GM18951 (cell line): ENCODE measurements around the gene PALD1.
"Not testable (repeated sequence)": the region's sequence is repeated elsewhere in the genome, so short reads cannot be mapped to it uniquely, and the experiment has no call there.

ENCODE experiments used
- POLR2A ChIP-seq: IDR thresholded peaks from 4 replicates; pipeline ENCODE4 v1.6.1; 2011; ENCODE audit warnings: mild to moderate bottlenecking; ENCODE audit not compliant: insufficient read length, insufficient read depth; ENCODE audit errors: extremely low read depth
- in situ Hi-C: fragments of 300-500 bp; cut with MboI; formaldehyde crosslinking; loops from one replicate; pipeline ENCODE4 v1.12.0; 2022; ENCODE audit warnings: low sequenced_read_pairs, mixed read lengths, inconsistent platforms; ENCODE audit not compliant: unreplicated experiment

PALD1 gene

DNA sequence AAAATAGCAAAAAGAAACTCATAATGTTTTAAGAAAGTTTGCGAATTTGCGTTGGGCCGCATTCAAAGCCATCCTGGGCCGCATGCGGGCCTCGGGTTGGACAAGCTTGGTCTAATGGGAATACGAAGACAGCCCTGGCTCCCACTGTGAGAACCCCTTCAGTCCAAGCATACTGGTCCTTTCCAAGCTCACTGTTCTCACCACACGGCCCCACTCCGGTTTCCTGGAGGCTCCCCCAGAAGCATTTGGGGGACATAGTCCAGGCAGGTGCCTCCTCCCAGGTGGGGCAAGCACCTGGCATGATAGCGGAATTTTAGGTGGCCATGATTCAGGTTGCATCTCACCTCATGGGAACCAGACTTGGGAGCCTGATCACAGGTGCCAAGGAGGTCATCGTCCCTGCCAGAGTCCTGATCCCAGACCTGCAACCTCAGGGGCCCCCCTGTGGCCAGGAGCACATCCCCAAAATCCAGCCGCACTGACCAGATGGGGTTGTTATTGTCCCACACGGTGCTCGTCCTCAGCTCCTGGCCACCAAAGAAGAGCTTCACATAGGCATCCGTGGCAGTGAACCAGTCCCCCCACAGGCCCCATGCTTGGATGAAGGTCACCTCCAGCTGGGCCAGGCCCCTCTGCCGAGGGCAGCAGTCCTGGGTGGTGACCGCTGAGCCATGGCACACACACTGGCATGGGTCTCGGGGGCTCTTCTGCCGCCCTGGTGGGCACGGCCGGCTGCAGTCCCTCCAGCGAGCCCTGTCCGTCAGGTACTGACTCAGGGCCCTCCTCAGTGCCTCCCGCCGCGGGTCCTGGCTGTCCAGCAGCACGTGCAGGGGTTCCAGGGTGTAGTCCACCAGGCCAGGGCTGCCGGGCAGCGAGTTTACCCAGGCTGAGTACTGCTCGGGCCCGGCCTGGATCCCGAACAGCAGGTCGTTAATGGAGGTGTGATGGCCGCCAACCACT is 119.6 kb downstream of the PALD1 start:
- no peak for TF ChIP-seq POLR2A
- in situ Hi-C loops, result no loop called here

DNA sequence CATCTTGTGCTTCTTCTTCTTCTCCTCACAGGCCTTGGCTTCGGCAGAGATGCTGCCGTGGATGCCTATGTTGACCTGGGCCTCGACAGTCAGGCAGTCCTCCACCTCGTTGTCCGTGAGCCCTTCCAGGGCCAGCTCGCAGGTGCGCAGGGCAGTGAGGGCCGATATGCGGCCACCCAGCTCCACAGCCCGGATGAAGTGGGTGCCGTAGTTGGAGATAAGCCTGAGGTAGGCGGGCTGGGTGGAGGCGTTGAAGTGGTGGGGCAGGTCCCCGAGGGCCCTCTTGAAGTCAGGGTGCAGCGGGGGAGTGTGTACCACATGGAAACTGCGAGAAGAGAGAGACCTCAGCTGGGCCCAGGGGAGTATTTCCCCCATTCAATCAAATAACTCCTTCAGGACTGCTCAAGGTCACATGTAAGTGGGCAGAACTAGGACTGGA is 120.3 kb downstream of the PALD1 start:
- TF ChIP-seq POLR2A, result no peak
- in situ Hi-C loops, result no loop called here

GRCh38 chr10:70599319-70599718 is 120.8 kb downstream of the PALD1 start:
- in situ Hi-C loops, result no loop called here
- no peak for TF ChIP-seq POLR2A

DNA sequence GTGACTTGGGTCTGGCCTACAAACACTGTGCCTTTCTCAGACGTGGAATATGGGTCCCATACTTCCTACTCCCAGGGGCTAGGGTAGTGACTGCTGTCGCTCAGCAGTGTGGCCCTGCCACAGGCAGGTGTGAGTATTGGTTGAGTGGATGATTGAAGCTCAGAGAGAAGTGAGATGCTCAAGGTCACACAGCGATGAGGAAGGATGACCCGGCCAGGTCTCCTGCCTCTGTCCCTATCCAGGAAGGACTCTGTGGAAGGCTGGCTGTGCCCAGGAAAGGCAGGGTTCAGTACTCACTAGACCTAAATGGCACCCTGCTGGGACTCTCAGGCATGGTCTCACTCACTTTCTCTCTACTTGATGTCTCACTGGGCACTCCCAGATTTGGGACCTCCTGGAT is 121.2 kb downstream of the PALD1 start:
- no peak for TF ChIP-seq POLR2A
- in situ Hi-C loops, result no loop called here

GRCh38 chr10:70600512-70601395 is 122.2 kb downstream of the PALD1 start:
- in situ Hi-C loops, result no loop called here
- no peak for TF ChIP-seq POLR2A

- TF ChIP-seq POLR2A, result no peak
- in situ Hi-C loops, result no loop called here
Observed at GRCh38 chr10:70601746-70602145, 123.2 kb downstream of the PALD1 start.

GRCh38 chr10:70602665-70603448 is 124.3 kb downstream of the PALD1 start, which contains the start of gene PRF1:
TSS of gene PRF1 (minus strand) at chr10:70602741. CDS start at chr10:70600902, 1,839 bp downstream.
- TF ChIP-seq POLR2A, result no peak
- in situ Hi-C loops, result no loop called here

DNA sequence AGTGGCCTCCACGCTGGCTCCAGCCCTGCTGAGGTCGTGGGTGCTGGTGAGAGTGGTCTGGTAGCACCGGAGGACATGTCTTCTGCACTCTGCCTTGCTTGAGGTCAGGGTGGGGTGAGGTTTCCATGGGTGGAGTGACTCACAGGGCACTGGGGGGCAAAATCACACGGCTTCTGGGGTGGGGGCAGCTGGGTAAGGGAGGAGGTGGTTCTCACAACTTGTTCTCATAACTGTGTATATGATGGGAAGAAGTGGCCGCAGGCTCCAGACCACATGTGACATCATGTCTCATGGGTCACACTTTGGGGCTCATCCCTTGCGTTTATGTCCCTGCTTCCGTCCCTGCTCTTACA is 124.9 kb downstream of the PALD1 start:
- no peak for TF ChIP-seq POLR2A
- in situ Hi-C loops, result no loop called here

DNA sequence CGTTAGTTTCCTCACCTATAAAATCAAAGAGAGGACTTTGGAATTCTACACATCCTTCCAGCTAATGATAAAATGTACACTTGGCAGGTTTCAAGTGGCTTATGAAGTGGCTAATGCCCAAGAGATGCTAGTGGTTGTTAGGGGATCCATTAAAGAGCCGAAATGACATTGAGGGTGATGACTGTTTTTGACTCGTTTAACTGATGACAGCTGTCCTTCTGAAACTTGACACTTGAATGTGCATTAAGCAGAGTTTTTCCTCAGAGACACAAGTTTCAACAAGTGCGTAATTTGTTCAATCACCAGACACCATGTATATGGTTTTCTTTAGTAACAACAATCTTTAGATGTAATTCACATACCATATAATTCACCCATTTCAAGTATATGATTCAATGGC is 125.5 kb downstream of the PALD1 start:
- no peak for TF ChIP-seq POLR2A

DNA sequence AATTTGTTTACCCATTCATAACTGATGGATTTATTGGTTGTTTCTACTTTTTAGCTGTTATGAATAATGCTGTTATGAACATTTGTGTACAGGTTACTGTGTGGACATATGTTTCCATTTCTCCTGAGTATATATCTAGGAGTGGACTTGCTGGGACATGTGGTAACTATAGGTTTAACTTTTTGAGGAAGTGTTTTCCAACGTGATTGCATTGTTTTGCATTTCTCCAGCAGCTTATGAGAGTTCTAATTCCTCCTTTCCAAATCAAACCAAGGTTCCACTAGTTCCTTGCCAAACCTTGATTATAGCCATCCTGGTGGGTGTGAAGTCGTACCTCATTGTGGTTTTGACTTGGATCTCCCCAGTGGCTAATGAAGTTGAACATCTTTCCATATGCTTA is 126.6 kb downstream of the PALD1 start:
- in situ Hi-C loops, result no loop called here
- TF ChIP-seq POLR2A, result no peak

More for the DNA sequence above, 125.5 kb downstream of the PALD1 start:
- in situ Hi-C loops, result no loop called here

DNA sequence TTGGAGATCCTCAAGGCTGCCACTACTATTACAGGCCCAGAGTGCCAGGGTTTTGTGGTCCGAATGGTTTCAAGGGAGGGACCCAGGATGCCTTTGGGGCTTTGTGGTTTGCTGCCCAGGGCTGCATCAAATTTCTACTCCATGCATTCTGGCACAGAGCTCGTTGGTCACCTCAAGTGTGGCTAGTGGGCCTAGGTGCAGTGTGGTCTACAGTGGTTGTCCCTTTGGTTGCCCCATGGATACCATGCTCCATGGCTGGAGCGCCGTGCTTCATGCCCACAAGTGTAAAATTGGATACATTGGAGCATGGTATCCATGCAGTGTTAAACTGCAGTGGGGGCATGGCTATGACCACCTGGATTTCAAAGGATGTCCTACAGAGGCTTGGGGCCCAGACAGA is 129.4 kb downstream of the PALD1 start:
- TF ChIP-seq POLR2A, result no peak
- in situ Hi-C loops, result no loop called here

DNA sequence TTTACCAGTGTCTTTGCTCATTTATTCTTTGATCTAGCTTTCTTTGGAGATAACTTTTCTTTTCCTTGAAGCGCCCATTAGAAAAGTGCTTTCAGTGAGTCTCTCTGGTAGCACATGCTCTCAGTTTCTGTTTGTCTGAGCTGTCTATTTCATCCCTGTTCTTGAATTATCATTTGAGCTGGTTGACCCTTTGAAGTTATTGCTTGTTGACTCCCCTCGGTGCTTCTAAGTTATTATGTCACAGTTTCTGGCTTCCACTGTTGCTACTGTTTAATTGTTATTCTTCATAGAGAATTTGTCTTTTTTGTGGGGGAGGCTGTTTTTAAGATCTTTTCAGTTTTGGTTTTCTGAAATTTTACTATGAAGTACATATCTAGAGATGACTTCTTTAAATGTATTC is 135.4 kb downstream of the PALD1 start:
- TF ChIP-seq POLR2A, result no peak
- in situ Hi-C loops, result no loop called here

GRCh38 chr10:70614364-70614763 is 135.8 kb downstream of the PALD1 start:
- in situ Hi-C loops, result not testable (repeated sequence)
